PC-3 (cell line): ENCODE results near the gene KDR.

Experiments used
- EZH2 ChIP-seq: fragments of 300-600 bp; sonication (generic); IDR thresholded peaks from one replicate; pipeline ENCODE4 v1.6.1; 2017; ENCODE audit warnings: antibody characterized with exemption, mild to moderate bottlenecking, low read length; ENCODE audit not compliant: unreplicated experiment
- EZH2phosphoT487 ChIP-seq: fragments of 300-600 bp; sonication (generic); IDR thresholded peaks from 2 replicates; pipeline ENCODE4 v1.6.1; 2018; ENCODE audit warnings: mild to moderate bottlenecking, antibody characterized with exemption, low read length, borderline replicate concordance
- TF ChIP-seq, protein P1 (sequence below): fragments of 300-600 bp; sonication (generic); conservative IDR thresholded peaks from 2 replicates; pipeline ENCODE4 v1.5.1; 2017; ENCODE audit warnings: antibody characterized with exemption, low read depth, mild to moderate bottlenecking, low read length

DNA sequence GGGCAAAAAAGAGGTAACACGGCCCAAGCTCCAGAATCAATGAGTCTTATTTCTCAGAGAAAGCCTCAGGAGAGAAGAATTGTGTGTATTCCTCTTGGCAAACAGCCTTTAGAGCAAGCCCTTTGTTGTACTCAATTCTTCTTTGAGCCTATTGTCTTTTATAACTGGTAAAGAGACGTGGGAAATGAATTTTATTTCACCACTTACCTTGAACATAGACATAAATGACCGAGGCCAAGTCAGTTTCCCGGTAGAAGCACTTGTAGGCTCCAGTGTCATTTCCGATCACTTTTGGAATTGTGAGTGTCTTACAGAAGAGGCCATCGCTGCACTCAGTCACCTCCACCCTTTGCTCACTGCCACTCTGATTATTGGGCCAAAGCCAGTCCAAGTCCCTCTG, 7.0 kb downstream of the KDR start:
- TF ChIP-seq, protein P1, sequence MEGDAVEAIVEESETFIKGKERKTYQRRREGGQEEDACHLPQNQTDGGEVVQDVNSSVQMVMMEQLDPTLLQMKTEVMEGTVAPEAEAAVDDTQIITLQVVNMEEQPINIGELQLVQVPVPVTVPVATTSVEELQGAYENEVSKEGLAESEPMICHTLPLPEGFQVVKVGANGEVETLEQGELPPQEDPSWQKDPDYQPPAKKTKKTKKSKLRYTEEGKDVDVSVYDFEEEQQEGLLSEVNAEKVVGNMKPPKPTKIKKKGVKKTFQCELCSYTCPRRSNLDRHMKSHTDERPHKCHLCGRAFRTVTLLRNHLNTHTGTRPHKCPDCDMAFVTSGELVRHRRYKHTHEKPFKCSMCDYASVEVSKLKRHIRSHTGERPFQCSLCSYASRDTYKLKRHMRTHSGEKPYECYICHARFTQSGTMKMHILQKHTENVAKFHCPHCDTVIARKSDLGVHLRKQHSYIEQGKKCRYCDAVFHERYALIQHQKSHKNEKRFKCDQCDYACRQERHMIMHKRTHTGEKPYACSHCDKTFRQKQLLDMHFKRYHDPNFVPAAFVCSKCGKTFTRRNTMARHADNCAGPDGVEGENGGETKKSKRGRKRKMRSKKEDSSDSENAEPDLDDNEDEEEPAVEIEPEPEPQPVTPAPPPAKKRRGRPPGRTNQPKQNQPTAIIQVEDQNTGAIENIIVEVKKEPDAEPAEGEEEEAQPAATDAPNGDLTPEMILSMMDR, result no peak
- TF ChIP-seq EZH2phosphoT487, result no peak
- no peak for TF ChIP-seq EZH2
